ENCODE results near the gene ARHGEF1.

ARHGEF1 gene

GRCh38 chr19:41939861-41940730, 57.1 kb downstream of the ARHGEF1 start (continued):
- TF ChIP-seq, protein P1, sequence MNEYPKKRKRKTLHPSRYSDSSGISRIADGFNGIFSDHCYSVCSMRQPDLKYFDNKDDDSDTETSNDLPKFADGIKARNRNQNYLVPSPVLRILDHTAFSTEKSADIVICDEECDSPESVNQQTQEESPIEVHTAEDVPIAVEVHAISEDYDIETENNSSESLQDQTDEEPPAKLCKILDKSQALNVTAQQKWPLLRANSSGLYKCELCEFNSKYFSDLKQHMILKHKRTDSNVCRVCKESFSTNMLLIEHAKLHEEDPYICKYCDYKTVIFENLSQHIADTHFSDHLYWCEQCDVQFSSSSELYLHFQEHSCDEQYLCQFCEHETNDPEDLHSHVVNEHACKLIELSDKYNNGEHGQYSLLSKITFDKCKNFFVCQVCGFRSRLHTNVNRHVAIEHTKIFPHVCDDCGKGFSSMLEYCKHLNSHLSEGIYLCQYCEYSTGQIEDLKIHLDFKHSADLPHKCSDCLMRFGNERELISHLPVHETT (tag by site-specific recombination; IDR thresholded peaks at IDR 0.05), result no peak
- no peak for TF ChIP-seq ZNF354C (tag by site-specific recombination; IDR thresholded peaks at IDR 0.05; ENCODE audit: borderline replicate concordance, low read depth)
- no peak for TF ChIP-seq ZNF114 (tag by site-specific recombination; IDR thresholded peaks at IDR 0.05)
- no peak for TF ChIP-seq ZNF549 (tag by site-specific recombination; IDR thresholded peaks at IDR 0.05)
- TF ChIP-seq ZEB2 (tag by site-specific recombination; IDR thresholded peaks at IDR 0.05), result peak; percentile 21; the same call in 1 of the 2 replicates
- TF ChIP-seq, protein P2, sequence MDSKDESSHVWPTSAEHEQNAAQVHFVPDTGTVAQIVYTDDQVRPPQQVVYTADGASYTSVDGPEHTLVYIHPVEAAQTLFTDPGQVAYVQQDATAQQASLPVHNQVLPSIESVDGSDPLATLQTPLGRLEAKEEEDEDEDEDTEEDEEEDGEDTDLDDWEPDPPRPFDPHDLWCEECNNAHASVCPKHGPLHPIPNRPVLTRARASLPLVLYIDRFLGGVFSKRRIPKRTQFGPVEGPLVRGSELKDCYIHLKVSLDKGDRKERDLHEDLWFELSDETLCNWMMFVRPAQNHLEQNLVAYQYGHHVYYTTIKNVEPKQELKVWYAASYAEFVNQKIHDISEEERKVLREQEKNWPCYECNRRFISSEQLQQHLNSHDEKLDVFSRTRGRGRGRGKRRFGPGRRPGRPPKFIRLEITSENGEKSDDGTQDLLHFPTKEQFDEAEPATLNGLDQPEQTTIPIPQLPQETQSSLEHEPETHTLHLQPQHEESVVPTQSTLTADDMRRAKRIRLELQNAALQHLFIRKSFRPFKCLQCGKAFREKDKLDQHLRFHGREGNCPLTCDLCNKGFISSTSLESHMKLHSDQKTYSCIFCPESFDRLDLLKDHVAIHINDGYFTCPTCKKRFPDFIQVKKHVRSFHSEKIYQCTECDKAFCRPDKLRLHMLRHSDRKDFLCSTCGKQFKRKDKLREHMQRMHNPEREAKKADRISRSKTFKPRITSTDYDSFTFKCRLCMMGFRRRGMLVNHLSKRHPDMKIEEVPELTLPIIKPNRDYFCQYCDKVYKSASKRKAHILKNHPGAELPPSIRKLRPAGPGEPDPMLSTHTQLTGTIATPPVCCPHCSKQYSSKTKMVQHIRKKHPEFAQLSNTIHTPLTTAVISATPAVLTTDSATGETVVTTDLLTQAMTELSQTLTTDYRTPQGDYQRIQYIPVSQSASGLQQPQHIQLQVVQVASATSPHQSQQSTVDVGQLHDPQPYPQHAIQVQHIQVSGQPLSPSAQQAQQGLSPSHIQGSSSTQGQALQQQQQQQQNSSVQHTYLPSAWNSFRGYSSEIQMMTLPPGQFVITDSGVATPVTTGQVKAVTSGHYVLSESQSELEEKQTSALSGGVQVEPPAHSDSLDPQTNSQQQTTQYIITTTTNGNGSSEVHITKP (tag by site-specific recombination; IDR thresholded peaks at IDR 0.05), result no peak; the same call in 1 of the 2 replicates
- TF ChIP-seq ZBTB7A (tag by site-specific recombination; IDR thresholded peaks at IDR 0.05; ENCODE audit: low read depth), result peak; percentile 50; the same call in 1 of the 2 replicates
- TF ChIP-seq ZNF24 (tag by site-specific recombination; IDR thresholded peaks at IDR 0.05), result peak; percentile 70
- TF ChIP-seq, protein P3, sequence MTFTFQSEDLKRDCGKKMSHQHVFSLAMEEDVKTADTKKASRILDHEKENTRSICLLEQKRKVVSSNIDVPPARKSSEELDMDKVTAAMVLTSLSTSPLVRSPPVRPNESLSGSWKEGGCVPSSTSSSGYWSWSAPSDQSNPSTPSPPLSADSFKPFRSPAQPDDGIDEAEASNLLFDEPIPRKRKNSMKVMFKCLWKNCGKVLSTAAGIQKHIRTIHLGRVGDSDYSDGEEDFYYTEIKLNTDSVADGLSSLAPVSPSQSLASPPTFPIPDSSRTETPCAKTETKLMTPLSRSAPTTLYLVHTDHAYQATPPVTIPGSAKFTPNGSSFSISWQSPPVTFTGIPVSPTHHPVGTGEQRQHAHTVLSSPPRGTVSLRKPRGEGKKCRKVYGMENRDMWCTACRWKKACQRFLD (tag by site-specific recombination; IDR thresholded peaks at IDR 0.05), result no peak
- TF ChIP-seq PRDM1 (tag by site-specific recombination; IDR thresholded peaks at IDR 0.05), result peak; percentile 81
- TF ChIP-seq ZNF248 (tag by site-specific recombination; IDR thresholded peaks at IDR 0.05), result no peak
- TF ChIP-seq, protein P4, sequence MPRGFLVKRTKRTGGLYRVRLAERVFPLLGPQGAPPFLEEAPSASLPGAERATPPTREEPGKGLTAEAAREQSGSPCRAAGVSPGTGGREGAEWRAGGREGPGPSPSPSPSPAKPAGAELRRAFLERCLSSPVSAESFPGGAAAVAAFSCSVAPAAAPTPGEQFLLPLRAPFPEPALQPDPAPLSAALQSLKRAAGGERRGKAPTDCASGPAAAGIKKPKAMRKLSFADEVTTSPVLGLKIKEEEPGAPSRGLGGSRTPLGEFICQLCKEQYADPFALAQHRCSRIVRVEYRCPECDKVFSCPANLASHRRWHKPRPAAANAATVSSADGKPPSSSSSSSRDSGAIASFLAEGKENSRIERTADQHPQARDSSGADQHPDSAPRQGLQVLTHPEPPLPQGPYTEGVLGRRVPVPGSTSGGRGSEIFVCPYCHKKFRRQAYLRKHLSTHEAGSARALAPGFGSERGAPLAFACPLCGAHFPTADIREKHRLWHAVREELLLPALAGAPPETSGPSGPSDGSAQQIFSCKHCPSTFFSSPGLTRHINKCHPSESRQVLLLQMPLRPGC (tag by site-specific recombination; IDR thresholded peaks at IDR 0.05), result no peak
- no peak for TF ChIP-seq GLI2 (tag by site-specific recombination; IDR thresholded peaks at IDR 0.05; ENCODE audit: borderline replicate concordance, low read depth)
- no peak for TF ChIP-seq ZNF670 (tag by site-specific recombination; IDR thresholded peaks at IDR 0.05; ENCODE audit: low read depth)
- no peak for TF ChIP-seq HOXC10 (CRISPR knock-in tag; IDR thresholded peaks at IDR 0.05)
- no peak for TF ChIP-seq ZFP37 (tag by site-specific recombination; IDR thresholded peaks at IDR 0.05)
- TF ChIP-seq ZNF140 (tag by site-specific recombination; IDR thresholded peaks at IDR 0.05), result no peak
- TF ChIP-seq ZNF175 (tag by site-specific recombination; IDR thresholded peaks at IDR 0.05), result no peak
- no peak for TF ChIP-seq ZBTB44 (tag by site-specific recombination; IDR thresholded peaks at IDR 0.05)
- TF ChIP-seq ZNF184 (tag by site-specific recombination; IDR thresholded peaks at IDR 0.05), result no peak
- TF ChIP-seq ZNF18 (tag by site-specific recombination; IDR thresholded peaks at IDR 0.05), result no peak
- peak; percentile 53 for TF ChIP-seq SP3 (tag by site-specific recombination; IDR thresholded peaks at IDR 0.05)
- TF ChIP-seq, protein P5, sequence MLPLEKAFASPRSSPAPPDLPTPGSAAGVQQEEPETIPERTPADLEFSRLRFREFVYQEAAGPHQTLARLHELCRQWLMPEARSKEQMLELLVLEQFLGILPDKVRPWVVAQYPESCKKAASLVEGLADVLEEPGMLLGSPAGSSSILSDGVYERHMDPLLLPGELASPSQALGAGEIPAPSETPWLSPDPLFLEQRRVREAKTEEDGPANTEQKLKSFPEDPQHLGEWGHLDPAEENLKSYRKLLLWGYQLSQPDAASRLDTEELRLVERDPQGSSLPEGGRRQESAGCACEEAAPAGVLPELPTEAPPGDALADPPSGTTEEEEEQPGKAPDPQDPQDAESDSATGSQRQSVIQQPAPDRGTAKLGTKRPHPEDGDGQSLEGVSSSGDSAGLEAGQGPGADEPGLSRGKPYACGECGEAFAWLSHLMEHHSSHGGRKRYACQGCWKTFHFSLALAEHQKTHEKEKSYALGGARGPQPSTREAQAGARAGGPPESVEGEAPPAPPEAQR (tag by site-specific recombination; IDR thresholded peaks at IDR 0.05), result no peak
- TF ChIP-seq ZNF302 (tag by site-specific recombination; IDR thresholded peaks at IDR 0.05; ENCODE audit: low read depth), result no peak
- TF ChIP-seq, protein P6, sequence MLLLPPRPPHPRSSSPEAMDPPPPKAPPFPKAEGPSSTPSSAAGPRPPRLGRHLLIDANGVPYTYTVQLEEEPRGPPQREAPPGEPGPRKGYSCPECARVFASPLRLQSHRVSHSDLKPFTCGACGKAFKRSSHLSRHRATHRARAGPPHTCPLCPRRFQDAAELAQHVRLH (tag by site-specific recombination; IDR thresholded peaks at IDR 0.05), result no peak
- TF ChIP-seq IKZF3 (tag by site-specific recombination; IDR thresholded peaks at IDR 0.05), result no peak
